ENCODE measurements around the gene CDC14B. TPM values are rescaled to one million over a fixed set of nuclear protein-coding genes. Genes with fewer than 3 reads are reported as not detected.

Gene CDC14B
- total and polyA plus RNA-seq, 2 of the 4 experiments (the other 2 are of a cell fraction) = 9.7 to 26.3 TPM

DNA sequence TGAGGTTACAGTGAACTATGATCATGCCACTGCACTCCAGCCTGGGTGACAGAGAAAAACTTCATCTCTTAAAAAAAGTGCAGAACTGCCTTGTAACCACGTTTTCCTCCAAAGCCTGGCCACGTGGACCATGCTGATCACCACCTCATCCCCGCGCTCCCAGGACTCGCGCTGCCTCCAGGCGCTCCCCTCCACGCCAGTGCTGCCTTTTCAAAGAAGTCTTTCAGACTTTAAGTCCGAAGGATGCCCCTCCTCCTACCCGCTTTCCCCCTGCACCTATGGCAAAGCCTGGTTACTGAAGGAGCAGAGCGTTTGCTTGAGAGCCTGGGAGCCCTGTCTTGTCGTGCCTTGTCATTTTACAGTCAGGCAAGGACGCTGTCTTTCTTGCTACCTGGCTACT lies 125.9 kb downstream of the CDC14B start:
- no peak overlapping the region for H3K9ac ChIP-seq (ENCODE audit: low read depth, low read length)
- no peak overlapping the region for H3K14ac ChIP-seq (replicated peaks; ENCODE audit: low read depth, low read length)

More for the DNA sequence above, 125.9 kb downstream of the CDC14B start:
- no peak for ATAC-seq (ENCODE audit: low read depth)
- Histone ChIP-seq H3K4me3 (ENCODE audit: insufficient read depth, low read depth, low read length) (no peak overlapping the region), H4K20me1 (ENCODE audit: insufficient read depth, low read length) (peaks cover 14% of the 10 kb centered on the region), H2BK15ac (ENCODE audit: low read depth, low read length) (no peak overlapping the region), H3K9me1 (ENCODE audit: insufficient read depth, low read length) (peaks cover 17% of the 10 kb centered on the region), H4K5ac (ENCODE audit: low read depth, low read length) (no peak overlapping the region), H3K79me1 (ENCODE audit: low read depth in 1 of 2, low read length in 2 of 2) (peaks cover 0 to 12% of the 10 kb centered on the region in 2 experiments; a peak in 1 of 4 replicates), H3K36me3 (ENCODE audit: control insufficient read depth, insufficient read depth, low read length) (peaks cover 12% of the 10 kb centered on the region), H3K27ac (ENCODE audit: insufficient read depth, low read length) (no peak overlapping the region), H3K4me2 (ENCODE audit: low read depth, low read length) (no peak overlapping the region), H2AFZ (replicated peaks; ENCODE audit: low read length, poor library complexity) (no peak overlapping the region), H2AK5ac (ENCODE audit: low read depth, low read length) (peak overlapping the region; percentile 40; the same call in 1 of the 2 replicates), H3K27me3 (ENCODE audit: control insufficient read depth, insufficient read depth, low read length) (no peaks in the 10 kb centered on the region), H2AK9ac (replicated peaks; ENCODE audit: low read depth, low read length, poor library complexity) (no peak overlapping the region), H2BK120ac (ENCODE audit: low read depth, low read length) (no peak overlapping the region), H4K8ac (ENCODE audit: low read depth in 2 of 2, low read length in 2 of 2) (no peak overlapping the region), H3K4me1 (ENCODE audit: control insufficient read depth, insufficient read depth, low read length) (peaks cover 18% of the 10 kb centered on the region), H3K23ac (ENCODE audit: low read depth, low read length) (no peak overlapping the region), H3K9me3 (ENCODE audit: control insufficient read depth, insufficient read depth, low read length) (no peaks in the 10 kb centered on the region), H3K56ac (ENCODE audit: extremely low read depth, insufficient read depth, low read length) (no peak overlapping the region), H2BK20ac (ENCODE audit: low read depth, low read length) (no peak overlapping the region), H3K18ac (ENCODE audit: low read depth, low read length) (no peak overlapping the region), H2BK5ac (ENCODE audit: low read depth, low read length, poor library complexity, severe bottlenecking) (no peak overlapping the region), H3K4ac (ENCODE audit: low read depth, low read length) (no peak overlapping the region; the same call in 1 of the 2 replicates), H4K91ac (ENCODE audit: insufficient read depth, low read depth, low read length) (no peak overlapping the region)
- intact Hi-C loops (cut with micrococcal nuclease) = no loop called here
- in situ Hi-C loops (cut with MboI; ENCODE audit: low sequenced_read_pairs) = no loop called here
- WGBS, 2 experiments (ENCODE audit: extremely low coverage in 2 of 2, insufficient read length in 1 of 2) = 93% methylated on average over 10 of the region's 13 CpGs; no CpG with 5 or more reads in 1 of the 2 experiments
- CTCF ChIA-PET = interaction anchor here (1.1 kb wide), 1 partner anchor 15 kb away, joined by 7 read pairs; no protein-coding TSS in a partner anchor
- dilution Hi-C loops (cut with HindIII; ENCODE audit: low sequenced_read_pairs, unreplicated experiment) = no loop called here
- BruUV-seq (replicated peaks) = no TSS peak
- no peak for DNase-seq
- TF ChIP-seq CEBPB (IDR thresholded peaks at IDR 0.05; ENCODE audit: low read depth, low read length) (no peak), MAFK (IDR thresholded peaks at IDR 0.05; ENCODE audit: low read depth, low read length) (no peak), RCOR1 (IDR thresholded peaks at IDR 0.05; ENCODE audit: insufficient replicate concordance, low read length) (no peak), MAZ (IDR thresholded peaks at IDR 0.05; ENCODE audit: borderline replicate concordance, low read depth, low read length) (no peak), CHD1 (IDR thresholded peaks at IDR 0.05; ENCODE audit: low read depth, low read length) (no peak), FOS (IDR thresholded peaks at IDR 0.05; ENCODE audit: low read depth, low read length) (no peak), NFE2L2 (IDR thresholded peaks at IDR 0.05; ENCODE audit: low read depth, low read length) (no peak), POLR2A (IDR thresholded peaks at IDR 0.05; ENCODE audit: low read depth, low read length) (no peak), MXI1 (IDR thresholded peaks at IDR 0.05; ENCODE audit: borderline replicate concordance, low read depth, low read length) (no peak), RFX5 (IDR thresholded peaks at IDR 0.05; ENCODE audit: low read depth, low read length) (no peak), SMC3 (IDR thresholded peaks at IDR 0.05; ENCODE audit: low read depth, low read length) (no peak), RAD21 (IDR thresholded peaks at IDR 0.05; ENCODE audit: low read length) (no peak), BHLHE40 (IDR thresholded peaks at IDR 0.05; ENCODE audit: low read depth, low read length) (no peak)
- TF ChIP-seq, protein P1, sequence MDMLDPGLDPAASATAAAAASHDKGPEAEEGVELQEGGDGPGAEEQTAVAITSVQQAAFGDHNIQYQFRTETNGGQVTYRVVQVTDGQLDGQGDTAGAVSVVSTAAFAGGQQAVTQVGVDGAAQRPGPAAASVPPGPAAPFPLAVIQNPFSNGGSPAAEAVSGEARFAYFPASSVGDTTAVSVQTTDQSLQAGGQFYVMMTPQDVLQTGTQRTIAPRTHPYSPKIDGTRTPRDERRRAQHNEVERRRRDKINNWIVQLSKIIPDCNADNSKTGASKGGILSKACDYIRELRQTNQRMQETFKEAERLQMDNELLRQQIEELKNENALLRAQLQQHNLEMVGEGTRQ (IDR thresholded peaks at IDR 0.05; ENCODE audit: low read depth, low read length) = no peak
- TF ChIP-seq, protein P2, sequence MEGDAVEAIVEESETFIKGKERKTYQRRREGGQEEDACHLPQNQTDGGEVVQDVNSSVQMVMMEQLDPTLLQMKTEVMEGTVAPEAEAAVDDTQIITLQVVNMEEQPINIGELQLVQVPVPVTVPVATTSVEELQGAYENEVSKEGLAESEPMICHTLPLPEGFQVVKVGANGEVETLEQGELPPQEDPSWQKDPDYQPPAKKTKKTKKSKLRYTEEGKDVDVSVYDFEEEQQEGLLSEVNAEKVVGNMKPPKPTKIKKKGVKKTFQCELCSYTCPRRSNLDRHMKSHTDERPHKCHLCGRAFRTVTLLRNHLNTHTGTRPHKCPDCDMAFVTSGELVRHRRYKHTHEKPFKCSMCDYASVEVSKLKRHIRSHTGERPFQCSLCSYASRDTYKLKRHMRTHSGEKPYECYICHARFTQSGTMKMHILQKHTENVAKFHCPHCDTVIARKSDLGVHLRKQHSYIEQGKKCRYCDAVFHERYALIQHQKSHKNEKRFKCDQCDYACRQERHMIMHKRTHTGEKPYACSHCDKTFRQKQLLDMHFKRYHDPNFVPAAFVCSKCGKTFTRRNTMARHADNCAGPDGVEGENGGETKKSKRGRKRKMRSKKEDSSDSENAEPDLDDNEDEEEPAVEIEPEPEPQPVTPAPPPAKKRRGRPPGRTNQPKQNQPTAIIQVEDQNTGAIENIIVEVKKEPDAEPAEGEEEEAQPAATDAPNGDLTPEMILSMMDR (conservative IDR thresholded peaks at IDR 0.05; ENCODE audit: low read depth, low read length) = no peak
- TF ChIP-seq, protein P3, sequence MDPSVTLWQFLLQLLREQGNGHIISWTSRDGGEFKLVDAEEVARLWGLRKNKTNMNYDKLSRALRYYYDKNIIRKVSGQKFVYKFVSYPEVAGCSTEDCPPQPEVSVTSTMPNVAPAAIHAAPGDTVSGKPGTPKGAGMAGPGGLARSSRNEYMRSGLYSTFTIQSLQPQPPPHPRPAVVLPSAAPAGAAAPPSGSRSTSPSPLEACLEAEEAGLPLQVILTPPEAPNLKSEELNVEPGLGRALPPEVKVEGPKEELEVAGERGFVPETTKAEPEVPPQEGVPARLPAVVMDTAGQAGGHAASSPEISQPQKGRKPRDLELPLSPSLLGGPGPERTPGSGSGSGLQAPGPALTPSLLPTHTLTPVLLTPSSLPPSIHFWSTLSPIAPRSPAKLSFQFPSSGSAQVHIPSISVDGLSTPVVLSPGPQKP (IDR thresholded peaks at IDR 0.05; ENCODE audit: borderline replicate concordance, low read depth, low read length) = no peak
- POLR2A ChIA-PET (ENCODE audit: unreplicated experiment) = interaction anchor here (0.5 kb wide), 1 partner anchor 1229 kb away, joined by 7 read pairs; no protein-coding TSS in a partner anchor

Measured in IMR-90 (cell line).